Activated CD8-positive, alpha-beta T cell treated with anti-CD3 and anti-CD28 coated beads for 36 hours (primary cell): ENCODE results near the gene BTLA. TPM values are rescaled to one million over a fixed set of nuclear protein-coding genes. Genes with fewer than 3 reads are reported as not detected.
A peak's percentile ranks its signal among the peaks of the same experiment; 100 is the strongest.

Experiments
- ATAC-seq: fragments of 200-7000 bp; cut with Tn5 transposase; one replicate; pipeline ENCODE4 v1.10.0; 2021; ENCODE audit warnings: mild to moderate bottlenecking, moderate library complexity
- CTCF ChIA-PET: fragments of 350-600 bp; sonication (Branson Sonifier 250); formaldehyde crosslinking; loops from one replicate; lab custom pipeline; 2021; ENCODE audit warnings: antibody characterized with exemption; lab: Charles Lee
- POLR2A ChIA-PET: fragments of 350-600 bp; sonication (Branson Sonifier 250); formaldehyde crosslinking; loops from one replicate; lab custom pipeline; 2021; ENCODE audit warnings: antibody characterized with exemption; lab: Charles Lee
- DNase-seq: peaks from one replicate; pipeline ENCODE4 v3.0.0-alpha.2; 2020
- H3K27ac Mint-ChIP-seq: one replicate; pipeline ENCODE4 v1.8.0; 2021; ENCODE audit warnings: mild to moderate bottlenecking, mixed read lengths
- H3K27me3 Mint-ChIP-seq: one replicate; pipeline ENCODE4 v1.8.0; 2021; ENCODE audit warnings: mixed read lengths
- H3K36me3 Mint-ChIP-seq: one replicate; pipeline ENCODE4 v1.8.0; 2021; ENCODE audit warnings: low read depth, mixed read lengths
- H3K4me1 Mint-ChIP-seq: one replicate; pipeline ENCODE4 v1.8.0; 2021; ENCODE audit warnings: low read depth, mixed read lengths
- H3K4me3 Mint-ChIP-seq: one replicate; pipeline ENCODE4 v1.8.0; 2021; ENCODE audit warnings: mild to moderate bottlenecking, moderate library complexity, mixed read lengths
- H3K9me3 Mint-ChIP-seq: one replicate; pipeline ENCODE4 v1.8.0; 2021; ENCODE audit warnings: mixed read lengths
- CTCF ChIP-seq: fragments of 200-600 bp; IDR thresholded peaks from one replicate; pipeline ENCODE4 v1.8.0; 2022; ENCODE audit warnings: antibody characterized with exemption, mild to moderate bottlenecking
- intact Hi-C: fragments of 100-400 bp; cut with micrococcal nuclease; formaldehyde crosslinking; loops from one replicate; pipeline ENCODE4 v1.10.0; 2022
- total RNA-seq, 2 experiments: library from RNA; stranded (reverse); gene quantifications; one replicate each; pipeline ENCODE4 v1.2.3, GENCODE V29; 2021

Gene BTLA
- total RNA-seq, 2 experiments from 2014 or later: 12.8 to 13.2 TPM

- Mint-ChIP-seq H3K4me1 (peaks cover 16% of the 10 kb centered on the region), H3K36me3 (peaks cover 1% of the 10 kb centered on the region), H3K9me3 (peaks cover 3% of the 10 kb centered on the region), H3K27ac (no peak overlapping the region), H3K4me3 (no peak overlapping the region), H3K27me3 (no peaks in the 10 kb centered on the region)
- TF ChIP-seq CTCF: no peak
- no peak for ATAC-seq
- intact Hi-C loops: no loop called here
- no peak for DNase-seq
- ChIA-PET CTCF (no interaction called here), POLR2A (no interaction called here)
Measured at GRCh38 chr3:112445839-112446238, 53.4 kb downstream of the BTLA start.

GRCh38 chr3:112437146-112438022 lies 61.9 kb downstream of the BTLA start:
- DNase-seq (no peak), ATAC-seq (peak; percentile 93)
- peaks cover 36% of the 10 kb centered on the region for H3K4me1 Mint-ChIP-seq
- H3K27ac Mint-ChIP-seq: peak overlapping the region; percentile 46
- intact Hi-C loops: loop anchor here (5.0 kb wide), 1 partner anchor 105 kb away; the partner anchor contains the start of gene CD200
- ChIA-PET CTCF (interaction anchor here (0.6 to 2.9 kb wide), 20 partner anchors 9 to 1312 kb away, joined by 3 to 21 read pairs (median 4); partner anchors contain the start of genes CD200 and SLC9C1), POLR2A (interaction anchor here (1.0 kb wide), 1 partner anchor 99 kb away, joined by 3 read pairs; no protein-coding TSS in a partner anchor)
- no peak overlapping the region for H3K4me3 Mint-ChIP-seq
- H3K27me3 Mint-ChIP-seq: no peaks in the 10 kb centered on the region
- TF ChIP-seq CTCF: peak; percentile 32
- H3K9me3 Mint-ChIP-seq: peaks cover 12% of the 10 kb centered on the region
- peaks cover 18% of the 10 kb centered on the region for H3K36me3 Mint-ChIP-seq

- no peak overlapping the region for H3K4me3 Mint-ChIP-seq
- peaks cover 13% of the 10 kb centered on the region for H3K36me3 Mint-ChIP-seq
- ChIA-PET POLR2A (no interaction called here), CTCF (no interaction called here)
- intact Hi-C loops: no loop called here
- DNase-seq (no peak), ATAC-seq (no peak)
- peaks cover 17% of the 10 kb centered on the region for H3K4me1 Mint-ChIP-seq
- peaks cover 13% of the 10 kb centered on the region for H3K9me3 Mint-ChIP-seq
- H3K27ac Mint-ChIP-seq: no peak overlapping the region
- no peak for TF ChIP-seq CTCF
- H3K27me3 Mint-ChIP-seq: no peaks in the 10 kb centered on the region
Measured at GRCh38 chr3:112429960-112430359, 69.3 kb downstream of the BTLA start.

GRCh38 chr3:112427123-112427522 lies 72.1 kb downstream of the BTLA start:
- CTCF ChIA-PET: no interaction called here
- Mint-ChIP-seq H3K27me3 (no peaks in the 10 kb centered on the region), H3K4me3 (no peak overlapping the region), H3K27ac (no peak overlapping the region), H3K36me3 (peaks cover 6% of the 10 kb centered on the region), H3K4me1 (peaks cover 4% of the 10 kb centered on the region), H3K9me3 (peaks cover 6% of the 10 kb centered on the region)
- POLR2A ChIA-PET: interaction anchor here (0.5 kb wide), 1 partner anchor 62 kb away, joined by 3 read pairs; no protein-coding TSS in a partner anchor
- DNase-seq (no peak), ATAC-seq (no peak)
- TF ChIP-seq CTCF: no peak
- intact Hi-C loops: no loop called here
